Measurements from ENCODE around the gene NGB.

- TF ChIP-seq CTCF (IDR thresholded peaks at IDR 0.05) = no peak
- TF ChIP-seq POLR2A (IDR thresholded peaks at IDR 0.05; ENCODE audit: low read depth) = no peak
Measured at GRCh38 chr14:77260631-77261030, 10.4 kb downstream of the NGB start.

Data from esophagus muscularis mucosa (tissue), 3 donors.